ENCODE data around the gene TRPM6. TPM values are rescaled to one million over a fixed set of nuclear protein-coding genes. Genes with fewer than 3 reads are reported as not detected.

TRPM6 gene, protein sequence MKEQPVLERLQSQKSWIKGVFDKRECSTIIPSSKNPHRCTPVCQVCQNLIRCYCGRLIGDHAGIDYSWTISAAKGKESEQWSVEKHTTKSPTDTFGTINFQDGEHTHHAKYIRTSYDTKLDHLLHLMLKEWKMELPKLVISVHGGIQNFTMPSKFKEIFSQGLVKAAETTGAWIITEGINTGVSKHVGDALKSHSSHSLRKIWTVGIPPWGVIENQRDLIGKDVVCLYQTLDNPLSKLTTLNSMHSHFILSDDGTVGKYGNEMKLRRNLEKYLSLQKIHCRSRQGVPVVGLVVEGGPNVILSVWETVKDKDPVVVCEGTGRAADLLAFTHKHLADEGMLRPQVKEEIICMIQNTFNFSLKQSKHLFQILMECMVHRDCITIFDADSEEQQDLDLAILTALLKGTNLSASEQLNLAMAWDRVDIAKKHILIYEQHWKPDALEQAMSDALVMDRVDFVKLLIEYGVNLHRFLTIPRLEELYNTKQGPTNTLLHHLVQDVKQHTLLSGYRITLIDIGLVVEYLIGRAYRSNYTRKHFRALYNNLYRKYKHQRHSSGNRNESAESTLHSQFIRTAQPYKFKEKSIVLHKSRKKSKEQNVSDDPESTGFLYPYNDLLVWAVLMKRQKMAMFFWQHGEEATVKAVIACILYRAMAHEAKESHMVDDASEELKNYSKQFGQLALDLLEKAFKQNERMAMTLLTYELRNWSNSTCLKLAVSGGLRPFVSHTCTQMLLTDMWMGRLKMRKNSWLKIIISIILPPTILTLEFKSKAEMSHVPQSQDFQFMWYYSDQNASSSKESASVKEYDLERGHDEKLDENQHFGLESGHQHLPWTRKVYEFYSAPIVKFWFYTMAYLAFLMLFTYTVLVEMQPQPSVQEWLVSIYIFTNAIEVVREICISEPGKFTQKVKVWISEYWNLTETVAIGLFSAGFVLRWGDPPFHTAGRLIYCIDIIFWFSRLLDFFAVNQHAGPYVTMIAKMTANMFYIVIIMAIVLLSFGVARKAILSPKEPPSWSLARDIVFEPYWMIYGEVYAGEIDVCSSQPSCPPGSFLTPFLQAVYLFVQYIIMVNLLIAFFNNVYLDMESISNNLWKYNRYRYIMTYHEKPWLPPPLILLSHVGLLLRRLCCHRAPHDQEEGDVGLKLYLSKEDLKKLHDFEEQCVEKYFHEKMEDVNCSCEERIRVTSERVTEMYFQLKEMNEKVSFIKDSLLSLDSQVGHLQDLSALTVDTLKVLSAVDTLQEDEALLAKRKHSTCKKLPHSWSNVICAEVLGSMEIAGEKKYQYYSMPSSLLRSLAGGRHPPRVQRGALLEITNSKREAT (N-terminal part only)
- total RNA-seq = 0.07 and 0.21 TPM in 2 replicates

DNA sequence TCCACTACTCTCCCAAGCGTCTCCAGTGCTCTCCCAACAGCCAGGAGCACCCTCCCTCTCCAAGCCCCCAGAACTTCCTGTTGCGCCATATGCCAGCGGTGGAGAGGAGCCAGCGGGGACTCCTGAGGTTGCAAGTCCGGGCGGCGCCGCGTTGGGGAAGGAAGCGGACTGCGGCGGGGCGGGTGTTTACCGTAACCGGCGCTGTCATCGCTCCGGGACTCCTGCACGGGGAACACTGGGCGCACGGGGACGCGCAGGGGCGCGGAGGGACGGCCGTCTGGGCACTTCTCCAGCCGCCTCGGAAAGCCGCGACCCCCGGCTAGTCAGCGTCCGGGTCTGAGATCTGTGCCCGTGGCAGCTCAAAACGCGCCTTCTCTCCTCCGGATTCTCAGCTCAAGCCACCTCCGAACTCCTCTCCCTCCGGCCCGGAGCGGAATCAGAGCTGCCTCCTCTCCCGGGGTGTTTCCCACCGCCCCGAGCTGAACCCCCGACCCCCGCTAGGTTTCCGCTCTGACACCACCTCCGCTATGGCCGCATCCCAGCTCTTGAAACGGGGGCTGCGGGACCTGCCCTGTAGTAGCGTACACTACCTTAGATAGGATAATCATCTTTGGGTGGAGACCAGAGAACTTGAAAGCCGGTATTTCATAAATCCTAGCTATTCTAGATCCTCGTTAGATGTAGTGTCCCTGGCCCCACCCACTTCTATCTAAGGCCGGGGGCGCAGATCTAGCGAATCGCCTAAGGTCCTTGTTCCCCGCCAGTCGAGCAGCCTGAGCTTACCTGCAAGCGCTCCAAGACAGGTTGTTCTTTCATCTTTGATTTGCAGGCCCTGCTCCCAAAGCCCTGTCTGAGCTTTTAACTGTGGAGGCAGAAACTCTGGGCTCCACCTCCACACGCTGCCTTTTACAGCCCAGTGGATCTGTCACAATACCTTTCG lies at the start of gene TRPM6:
TSS of gene TRPM6 (minus strand) at position 881 of the 940 bp plus-strand sequence. CDS start at position 816, 65 bp downstream.
- H3K27me3 ChIP-seq (ENCODE audit: control insufficient read depth, insufficient read depth, low read length) = no peaks in the 10 kb centered on the region
- H3K36me3 ChIP-seq (ENCODE audit: control insufficient read depth, insufficient read depth, low read length) = no peaks in the 10 kb centered on the region
- TF ChIP-seq, protein P1, sequence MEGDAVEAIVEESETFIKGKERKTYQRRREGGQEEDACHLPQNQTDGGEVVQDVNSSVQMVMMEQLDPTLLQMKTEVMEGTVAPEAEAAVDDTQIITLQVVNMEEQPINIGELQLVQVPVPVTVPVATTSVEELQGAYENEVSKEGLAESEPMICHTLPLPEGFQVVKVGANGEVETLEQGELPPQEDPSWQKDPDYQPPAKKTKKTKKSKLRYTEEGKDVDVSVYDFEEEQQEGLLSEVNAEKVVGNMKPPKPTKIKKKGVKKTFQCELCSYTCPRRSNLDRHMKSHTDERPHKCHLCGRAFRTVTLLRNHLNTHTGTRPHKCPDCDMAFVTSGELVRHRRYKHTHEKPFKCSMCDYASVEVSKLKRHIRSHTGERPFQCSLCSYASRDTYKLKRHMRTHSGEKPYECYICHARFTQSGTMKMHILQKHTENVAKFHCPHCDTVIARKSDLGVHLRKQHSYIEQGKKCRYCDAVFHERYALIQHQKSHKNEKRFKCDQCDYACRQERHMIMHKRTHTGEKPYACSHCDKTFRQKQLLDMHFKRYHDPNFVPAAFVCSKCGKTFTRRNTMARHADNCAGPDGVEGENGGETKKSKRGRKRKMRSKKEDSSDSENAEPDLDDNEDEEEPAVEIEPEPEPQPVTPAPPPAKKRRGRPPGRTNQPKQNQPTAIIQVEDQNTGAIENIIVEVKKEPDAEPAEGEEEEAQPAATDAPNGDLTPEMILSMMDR (IDR thresholded peaks at IDR 0.05; ENCODE audit: insufficient read depth, low read length, poor library complexity, severe bottlenecking) = no peak
- peak within 1 kb of the TSS; percentile 59 for H3K4me3 ChIP-seq (ENCODE audit: low read depth, low read length)
- DNase-seq (ENCODE audit: low read depth) = peak; percentile 21

DNA sequence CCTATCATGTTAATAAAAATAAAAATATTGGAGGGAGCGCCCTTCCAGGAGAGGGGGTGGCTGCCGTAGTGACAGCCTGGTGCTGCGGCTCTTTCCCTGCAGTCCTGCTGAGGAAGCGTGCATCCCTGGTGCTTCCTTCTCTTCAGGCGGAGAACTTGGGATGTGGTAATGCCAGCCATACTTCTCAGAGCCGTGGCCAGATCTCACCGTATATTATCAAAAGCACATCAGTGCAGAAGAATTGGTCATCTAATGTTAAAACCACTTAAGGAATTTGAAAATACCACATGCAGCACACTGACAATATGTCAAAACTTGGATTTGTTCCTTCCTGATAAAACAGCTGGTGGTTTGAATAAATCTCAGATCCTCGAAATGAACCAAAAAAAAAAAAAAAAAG lies 47.3 kb upstream of the TRPM6 start:
- no peak for DNase-seq (ENCODE audit: low read depth)
- H3K4me3 ChIP-seq (ENCODE audit: low read depth, low read length) = no peak overlapping the region
- TF ChIP-seq, protein P1 (IDR thresholded peaks at IDR 0.05; ENCODE audit: insufficient read depth, low read length, poor library complexity, severe bottlenecking) = no peak
- no peaks in the 10 kb centered on the region for H3K36me3 ChIP-seq (ENCODE audit: control insufficient read depth, insufficient read depth, low read length)
- no peaks in the 10 kb centered on the region for H3K27me3 ChIP-seq (ENCODE audit: control insufficient read depth, insufficient read depth, low read length)

- Histone ChIP-seq H3K27me3 (ENCODE audit: control insufficient read depth, insufficient read depth, low read length) (no peaks in the 10 kb centered on the region), H3K36me3 (ENCODE audit: control insufficient read depth, insufficient read depth, low read length) (no peaks in the 10 kb centered on the region), H3K4me3 (ENCODE audit: low read depth, low read length) (no peak overlapping the region)
- no peak for DNase-seq (ENCODE audit: low read depth)
- TF ChIP-seq, protein P1 (IDR thresholded peaks at IDR 0.05; ENCODE audit: insufficient read depth, low read length, poor library complexity, severe bottlenecking) = no peak
Observed at GRCh38 chr9:74921737-74922136, 34.0 kb upstream of the TRPM6 start.

GRCh38 chr9:74920944-74921626 lies 33.4 kb upstream of the TRPM6 start:
- TF ChIP-seq, protein P1 (IDR thresholded peaks at IDR 0.05; ENCODE audit: insufficient read depth, low read length, poor library complexity, severe bottlenecking) = no peak
- Histone ChIP-seq H3K4me3 (ENCODE audit: low read depth, low read length) (no peak overlapping the region), H3K27me3 (ENCODE audit: control insufficient read depth, insufficient read depth, low read length) (no peaks in the 10 kb centered on the region), H3K36me3 (ENCODE audit: control insufficient read depth, insufficient read depth, low read length) (no peaks in the 10 kb centered on the region)
- no peak for DNase-seq (ENCODE audit: low read depth)
